Endothelial cell of umbilical vein (primary cell): Measurements from ENCODE around the gene SPIRE1. TPM values are rescaled to one million over a fixed set of nuclear protein-coding genes. Genes with fewer than 3 reads are reported as not detected.

Experiments
- BruUV-seq: library from RNA; stranded (reverse); fragments of 400-500 nt; replicated peaks from 2 replicates; lab custom pipeline; 2021; lab: Mats Ljungman, UMichigan
- CTCF ChIA-PET: fragments of 300-600, 350-600 bp; sonication (Branson Sonifier 250); formaldehyde crosslinking; loops from one replicate; lab custom pipeline; 2021; ENCODE audit warnings: antibody characterized with exemption, inconsistent platforms; lab: Charles Lee
- POLR2A ChIA-PET: fragments of 300-600, 350-600 bp; sonication (Branson Sonifier 250); formaldehyde crosslinking; loops from one replicate; lab custom pipeline; 2021; ENCODE audit warnings: antibody characterized with exemption, inconsistent platforms; lab: Charles Lee
- DNase-seq: peaks from one replicate; pipeline ENCODE4 v3.0.0-alpha.2; 2011; ENCODE audit warnings: low read depth, low spot score
- FAIRE-seq: peaks from 2 replicates; lab custom pipeline; 2011; peaks lifted over from hg19 to GRCh38; lab: Jason Lieb, UNC
- H2AFZ ChIP-seq: 2 replicates; pipeline ENCODE4 v1.6.0; 2012; ENCODE audit warnings: low read depth, low read length, control low read depth, inconsistent platforms
- H3K27ac ChIP-seq: 2 replicates; pipeline ENCODE4 v1.5.1; 2011; ENCODE audit warnings: low read depth, mild to moderate bottlenecking, control low read depth, low read length, moderate library complexity; ENCODE audit not compliant: insufficient read depth
- H3K27me3 ChIP-seq, 2 experiments: 2 replicates each; pipeline versions ENCODE4 v1.6.0 to v1.6.1; 2011; ENCODE audit warnings: low read length in 2 of 2, mixed read lengths in 1 of 2; ENCODE audit not compliant: control insufficient read depth in 2 of 2, insufficient read depth in 2 of 2
- H3K36me3 ChIP-seq, 2 experiments: 2 replicates in 1 of 2; 3 replicates in 1 of 2; pipeline ENCODE4 v1.5.1; 2011; ENCODE audit warnings: low read length in 2 of 2, mild to moderate bottlenecking in 1 of 2, moderate library complexity in 1 of 2; ENCODE audit not compliant: control insufficient read depth in 2 of 2, insufficient read depth in 2 of 2; ENCODE audit errors: extremely low read depth in 1 of 2
- H3K4me1 ChIP-seq: 3 replicates; pipeline ENCODE4 v1.5.1; 2011; ENCODE audit warnings: mild to moderate bottlenecking, low read length; ENCODE audit not compliant: control insufficient read depth, insufficient read depth; ENCODE audit errors: extremely low read depth
- H3K4me2 ChIP-seq: 2 replicates; pipeline ENCODE4 v1.6.1; 2011; ENCODE audit warnings: low read length, control low read depth, mixed read lengths; ENCODE audit not compliant: insufficient read depth
- H3K4me3 ChIP-seq, 3 experiments: fragments of 200-600 bp in 1 of 3; sonication (generic), shearing (Covaris generic) in 1 of 3; replicated peaks in 1 of 3; 2 replicates each; pipeline ENCODE4 v1.5.1; 2011 to 2016; ENCODE audit warnings: control low read depth in 3 of 3, low read length in 3 of 3, mild to moderate bottlenecking in 2 of 3, inconsistent platforms in 1 of 3, low read depth in 1 of 3, moderate library complexity in 1 of 3; ENCODE audit not compliant: insufficient read depth in 1 of 3
- H3K79me2 ChIP-seq: 2 replicates; pipeline ENCODE4 v1.6.0; 2012; ENCODE audit warnings: low read length, inconsistent platforms; ENCODE audit not compliant: control insufficient read depth, insufficient read depth
- H3K9ac ChIP-seq: replicated peaks from 2 replicates; pipeline ENCODE3; 2011; ENCODE audit warnings: low read length, control low read depth; ENCODE audit not compliant: insufficient read depth; ENCODE audit errors: extremely low read depth
- H3K9me1 ChIP-seq: replicated peaks from 3 replicates; pipeline ENCODE4 v1.6.0; 2011; ENCODE audit warnings: mild to moderate bottlenecking, low read length; ENCODE audit not compliant: control insufficient read depth, insufficient read depth; ENCODE audit errors: extremely low read depth
- H3K9me3 ChIP-seq: replicated peaks from 2 replicates; pipeline ENCODE4 v1.5.1; 2012; ENCODE audit warnings: low read length, inconsistent platforms; ENCODE audit not compliant: control insufficient read depth, insufficient read depth
- H4K20me1 ChIP-seq: replicated peaks from 2 replicates; pipeline ENCODE3; 2011; ENCODE audit warnings: mild to moderate bottlenecking, low read length; ENCODE audit not compliant: control insufficient read depth, insufficient read depth; ENCODE audit errors: extremely low read depth
- EZH2 ChIP-seq: IDR thresholded peaks from 2 replicates; pipeline ENCODE4 v1.6.1; 2012; ENCODE audit warnings: borderline replicate concordance, low read depth, mild to moderate bottlenecking, moderate library complexity, low read length, inconsistent platforms; ENCODE audit not compliant: severe bottlenecking
- FOS ChIP-seq: IDR thresholded peaks from 2 replicates; pipeline ENCODE4 v1.6.1; 2011; ENCODE audit warnings: mild to moderate bottlenecking, low read length, moderate library complexity, borderline replicate concordance; ENCODE audit not compliant: insufficient read depth
- GATA2 ChIP-seq: IDR thresholded peaks from 2 replicates; pipeline ENCODE4 v1.7.0; 2011; ENCODE audit warnings: low read depth, mild to moderate bottlenecking, moderate library complexity, mixed read lengths, low read length; ENCODE audit not compliant: insufficient read length, insufficient read depth
- JUN ChIP-seq: IDR thresholded peaks from 2 replicates; pipeline ENCODE4 v1.6.1; 2011; ENCODE audit warnings: borderline replicate concordance, low read depth; ENCODE audit not compliant: insufficient read length, insufficient read depth
- MAX ChIP-seq: IDR thresholded peaks from 2 replicates; pipeline ENCODE4 v1.6.1; 2011; ENCODE audit not compliant: insufficient read depth, insufficient read length
- MYC ChIP-seq: IDR thresholded peaks from one replicate; pipeline ENCODE4 v1.6.1; 2011; ENCODE audit warnings: mild to moderate bottlenecking, low read depth, low read length
- POLR2A ChIP-seq: IDR thresholded peaks from 2 replicates; pipeline ENCODE4 v1.6.1; 2012; ENCODE audit warnings: low read depth, mild to moderate bottlenecking, control low read depth, low read length
- POLR2AphosphoS5 ChIP-seq: IDR thresholded peaks from 2 replicates; pipeline ENCODE4 v1.6.1; 2012; ENCODE audit warnings: low read depth, mild to moderate bottlenecking, control low read depth, low read length, moderate library complexity; ENCODE audit not compliant: insufficient read depth
- dilution Hi-C: fragments of 300-500 bp; cut with MboI; formaldehyde crosslinking; loops from one replicate; pipeline ENCODE4 v1.15.0; 2019; ENCODE audit warnings: low sequenced_read_pairs; ENCODE audit not compliant: extremely low pct_ligation_motif_present
- intact Hi-C: fragments of 100-400 bp; cut with micrococcal nuclease; formaldehyde crosslinking; loops from one replicate; pipeline ENCODE4 v1.10.0; 2022
- polyA plus RNA-seq, 4 experiments: library from polyadenylated mRNA; depleted of rRNA in 3 of 4; stranded (reverse) in 3 of 4; unstranded in 1 of 4; fragments of >200 nt; gene quantifications; 2 replicates each; pipeline versions ENCODE4 v1.2.1 to v1.2.3, GENCODE V29; 2011 to 2012; ENCODE audit warnings: missing spikeins in 1 of 4
- total RNA-seq: library from RNA; stranded (reverse); gene quantifications from 2 replicates; pipeline ENCODE4 v1.2.3, GENCODE V29; 2021

The SPIRE1 gene
- total and polyA plus RNA-seq, 2 donors (not counting 3 experiments of a cell fraction or from before 2014, with no cell fraction given) = 13.1 to 44.0 TPM

- no peaks in the 10 kb centered on the region for H3K27me3 ChIP-seq
- H3K4me2 ChIP-seq = no peak overlapping the region
- no peak overlapping the region for H2AFZ ChIP-seq
- no peaks in the 10 kb centered on the region for H4K20me1 ChIP-seq
- H3K36me3 ChIP-seq = no peaks in the 10 kb centered on the region
- intact Hi-C loops (no loop called here), dilution Hi-C loops (no loop called here)
- H3K27ac ChIP-seq = no peak overlapping the region
- no peak for DNase-seq
- FAIRE-seq = no peak
- H3K4me3 ChIP-seq = no peak overlapping the region
- ChIA-PET CTCF (no interaction called here), POLR2A (no interaction called here)
- H3K79me2 ChIP-seq = no peaks in the 10 kb centered on the region
- H3K9ac ChIP-seq = no peak overlapping the region
- no peaks in the 10 kb centered on the region for H3K9me3 ChIP-seq
- no peak for TF ChIP-seq FOS
- no peak for TF ChIP-seq POLR2A
- TF ChIP-seq JUN = no peak
- TF ChIP-seq EZH2 = no peak
- no peak for TF ChIP-seq GATA2
- no peak for TF ChIP-seq MAX
- no peak for TF ChIP-seq POLR2AphosphoS5
- TF ChIP-seq MYC = no peak
- peaks cover 6% of the 10 kb centered on the region for H3K4me1 ChIP-seq
- H3K9me1 ChIP-seq = no peaks in the 10 kb centered on the region
- BruUV-seq = TSS peak; percentile 14
These were observed 236.2 kb downstream of the SPIRE1 start for GRCh38 chr18:12421732-12422131.
